SK-N-MC (cell line): ENCODE results near the gene ELK4.

Source experiments
- EZH2 ChIP-seq: fragments of 200-600 bp; sonication (generic); IDR thresholded peaks from one replicate; pipeline ENCODE4 v1.6.1; 2017; ENCODE audit warnings: antibody characterized with exemption
- FOXP2 ChIP-seq: optimal IDR thresholded peaks from 2 replicates; pipeline ENCODE3; 2011; ENCODE audit warnings: mild to moderate bottlenecking, moderate library complexity; ENCODE audit not compliant: insufficient read depth; ENCODE audit errors: extremely low read length, control extremely low read depth
- POLR2AphosphoS5 ChIP-seq: IDR thresholded peaks from 2 replicates; pipeline ENCODE4 v1.6.1; 2012; ENCODE audit warnings: mild to moderate bottlenecking, low read depth, low read length, borderline replicate concordance

GRCh38 chr1:205632669-205633169 is 908 bp upstream of the ELK4 start:
- TF ChIP-seq POLR2AphosphoS5 (no peak), EZH2 (no peak), FOXP2 (no peak)
